Measurements from ENCODE around the gene SLC39A12. TPM values are rescaled to one million over a fixed set of nuclear protein-coding genes. Genes with fewer than 3 reads are reported as not detected.

The SLC39A12 gene
- total RNA-seq, 4 donors from 2014 or later = not detected

DNA sequence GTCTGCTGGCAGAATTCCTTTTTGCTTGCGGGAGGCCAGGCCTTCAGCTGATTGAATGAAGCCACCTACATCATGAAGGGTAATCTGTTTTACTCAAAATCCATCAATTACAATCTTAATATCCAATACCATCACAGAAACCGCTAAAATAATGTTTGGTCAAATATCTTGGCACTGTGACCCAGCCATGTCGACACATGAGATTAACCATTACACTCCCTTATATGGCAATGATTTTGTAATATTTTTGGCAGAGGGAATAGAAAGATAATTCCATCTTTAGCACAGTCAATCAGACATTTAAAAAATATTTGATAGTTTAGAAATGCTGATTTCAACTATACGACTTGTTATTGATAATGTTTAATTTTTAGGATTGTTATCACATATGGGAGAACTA, 36.5 kb upstream of the SLC39A12 start:
- H3K27me3 ChIP-seq = no peaks in the 10 kb centered on the region
- no peaks in the 10 kb centered on the region for H3K36me3 ChIP-seq
- H3K4me1 ChIP-seq = peaks cover 0 to 38% (median 27%) of the 10 kb centered on the region in 4 donors
- intact Hi-C loops (cut with DNase I) = loop anchor here (10.0 kb wide), 2 partner anchors 190 to 220 kb away; no protein-coding TSS in a partner anchor
- H3K27ac ChIP-seq (replicated peaks in 1 of 4) = peak overlapping the region in 1 of 4 donors; percentile 6
- H3K9me3 ChIP-seq = no peaks in the 10 kb centered on the region
- no peak for DNase-seq (ENCODE audit: extremely low spot score)
- TF ChIP-seq CTCF (IDR thresholded peaks at IDR 0.05) = no peak
- TF ChIP-seq POLR2AphosphoS5 (IDR thresholded peaks at IDR 0.05) = peak in 1 of 2 donors; percentile 85
- WGBS = 66% methylated on average over 4 of the region's 4 CpGs
- H3K4me3 ChIP-seq = no peak overlapping the region

DNA sequence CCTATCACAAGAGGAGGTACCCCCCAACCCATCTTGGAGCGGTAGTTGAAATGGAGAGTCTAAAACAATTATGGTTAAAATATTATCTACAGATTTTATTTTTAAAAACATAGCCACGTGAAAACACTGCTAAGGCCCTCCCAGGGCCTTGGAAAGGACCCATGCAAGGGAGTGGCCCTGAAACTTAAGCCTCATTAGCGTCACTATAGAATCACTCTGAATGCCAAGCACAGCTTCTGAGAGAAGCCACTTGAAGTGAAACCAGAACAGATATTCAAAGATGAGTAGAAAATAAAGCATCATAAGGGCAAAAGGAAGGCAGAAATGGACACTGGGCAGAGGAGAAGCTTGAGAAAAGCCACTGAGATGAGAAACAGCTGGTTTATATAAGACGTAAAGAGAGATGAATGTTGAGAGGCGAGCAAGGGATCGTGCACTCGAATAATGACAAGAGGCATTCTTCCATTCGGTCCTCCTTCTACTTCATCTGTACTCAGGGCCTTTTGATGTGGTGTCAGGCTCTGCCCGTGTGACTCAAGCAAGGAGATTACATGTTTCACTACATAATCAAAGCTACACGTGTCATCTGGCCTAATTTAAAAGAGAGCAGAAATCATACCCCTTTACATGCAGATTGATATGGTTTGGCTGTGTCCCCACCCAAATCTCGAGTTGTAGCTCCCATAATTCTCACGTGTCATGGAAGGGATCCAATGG, 33.4 kb upstream of the SLC39A12 start:
- no peak overlapping the region for H3K4me3 ChIP-seq
- intact Hi-C loops (cut with DNase I) = loop anchor here (10.0 kb wide), 2 partner anchors 186 to 216 kb away; no protein-coding TSS in a partner anchor
- peaks cover 0 to 22% (median 13%) of the 10 kb centered on the region in 4 donors for H3K4me1 ChIP-seq
- TF ChIP-seq CTCF (IDR thresholded peaks at IDR 0.05) (no peak), EP300 (IDR thresholded peaks at IDR 0.05) (no peak), POLR2A (IDR thresholded peaks at IDR 0.05; ENCODE audit: low read depth) (no peak), POLR2AphosphoS5 (IDR thresholded peaks at IDR 0.05) (no peak)
- H3K36me3 ChIP-seq = no peaks in the 10 kb centered on the region
- H3K9me3 ChIP-seq = no peaks in the 10 kb centered on the region
- no peaks in the 10 kb centered on the region for H3K27me3 ChIP-seq
- H3K27ac ChIP-seq (replicated peaks in 1 of 4) = no peak overlapping the region
- 82% methylated on average over 12 of the region's 12 CpGs for WGBS
- no peak for DNase-seq (ENCODE audit: extremely low spot score)

GRCh38 chr10:17921378-17921777, 30.3 kb upstream of the SLC39A12 start:
- intact Hi-C loops (cut with DNase I) = no loop called here
- Histone ChIP-seq H3K27me3 (no peaks in the 10 kb centered on the region), H3K9me3 (no peaks in the 10 kb centered on the region), H3K4me3 (no peak overlapping the region), H3K27ac (replicated peaks in 1 of 4) (no peak overlapping the region), H3K4me1 (peaks cover 0 to 11% (median 6%) of the 10 kb centered on the region in 4 donors), H3K36me3 (no peaks in the 10 kb centered on the region)
- 61% methylated on average over 3 of the region's 3 CpGs for WGBS
- DNase-seq (ENCODE audit: extremely low spot score) = no peak
- no peak for TF ChIP-seq CTCF (IDR thresholded peaks at IDR 0.05)
- TF ChIP-seq POLR2A (IDR thresholded peaks at IDR 0.05; ENCODE audit: low read depth) = no peak
- no peak for TF ChIP-seq POLR2AphosphoS5 (IDR thresholded peaks at IDR 0.05)
- no peak for TF ChIP-seq EP300 (IDR thresholded peaks at IDR 0.05)

- H3K9me3 ChIP-seq = no peaks in the 10 kb centered on the region
- no peak overlapping the region for H3K27ac ChIP-seq (replicated peaks in 1 of 4)
- no CpG with 5 or more reads among the region's 4 CpGs for WGBS
- H3K36me3 ChIP-seq = no peaks in the 10 kb centered on the region
- TF ChIP-seq CTCF (IDR thresholded peaks at IDR 0.05) = no peak
- TF ChIP-seq POLR2AphosphoS5 (IDR thresholded peaks at IDR 0.05) = peak in 1 of 2 donors; percentile 37
- no peak for TF ChIP-seq POLR2A (IDR thresholded peaks at IDR 0.05; ENCODE audit: low read depth)
- DNase-seq (ENCODE audit: extremely low spot score) = no peak
- H3K4me1 ChIP-seq = peaks cover 0 to 11% (median 6%) of the 10 kb centered on the region in 4 donors
- intact Hi-C loops (cut with DNase I) = no loop called here
- no peak overlapping the region for H3K4me3 ChIP-seq
- no peaks in the 10 kb centered on the region for H3K27me3 ChIP-seq
Observed at GRCh38 chr10:17923728-17924127, 28.0 kb upstream of the SLC39A12 start.
